Activated T-cell treated with anti-CD3 and anti-CD28 coated beads for 48 hours (primary cell): Measurements from ENCODE around the gene FMO5.
"Not testable (repeated sequence)": the region's sequence is repeated elsewhere in the genome, so short reads cannot be mapped to it uniquely, and the experiment has no call there.

Experiments used
- DNase-seq: peaks from one replicate; pipeline ENCODE4 v3.0.0-alpha.2; 2020; ENCODE audit warnings: low read depth

The FMO5 gene

GRCh38 chr1:147207192-147207591 lies 17.9 kb downstream of the FMO5 start:
- no peak for DNase-seq

- no peak for DNase-seq
These were observed 21.1 kb downstream of the FMO5 start for GRCh38 chr1:147204080-147204479.

- no peak for DNase-seq
These were observed 22.6 kb downstream of the FMO5 start for GRCh38 chr1:147202576-147202975.

GRCh38 chr1:147201786-147202185 lies 23.4 kb downstream of the FMO5 start:
- DNase-seq, result no peak

GRCh38 chr1:147201276-147201675 lies 23.9 kb downstream of the FMO5 start:
- DNase-seq, result no peak

GRCh38 chr1:147197324-147197723 lies 27.8 kb downstream of the FMO5 start:
- not testable (repeated sequence) for DNase-seq

GRCh38 chr1:147189514-147189913 lies 35.6 kb downstream of the FMO5 start:
- DNase-seq, result no peak

- DNase-seq, result no peak
These were observed 39.7 kb downstream of the FMO5 start for GRCh38 chr1:147185432-147185831.

- no peak for DNase-seq
These were observed 47.3 kb downstream of the FMO5 start for GRCh38 chr1:147177611-147178380.

- DNase-seq, result peak; percentile 94
These were observed 52.7 kb downstream of the FMO5 start, which contains the start of gene PRKAB2 for GRCh38 chr1:147172168-147173016. Gene PRKAB2 (minus strand): TSS chr1:147172470. CDS start chr1:147172144, 326 bp downstream.

- DNase-seq, result no peak
These were observed 53.6 kb downstream of the FMO5 start for GRCh38 chr1:147171399-147172167.

GRCh38 chr1:147169840-147170674 lies 55.1 kb downstream of the FMO5 start:
- no peak for DNase-seq

GRCh38 chr1:147169171-147169570 lies 56.0 kb downstream of the FMO5 start:
- no peak for DNase-seq

GRCh38 chr1:147168626-147169058 lies 56.5 kb downstream of the FMO5 start:
- no peak for DNase-seq

GRCh38 chr1:147167365-147167764 lies 57.8 kb downstream of the FMO5 start:
- no peak for DNase-seq

GRCh38 chr1:147163019-147163418 lies 62.1 kb downstream of the FMO5 start:
- no peak for DNase-seq

GRCh38 chr1:147162093-147162492 lies 63.0 kb downstream of the FMO5 start:
- DNase-seq, result no peak

- DNase-seq, result not testable (repeated sequence)
These were observed 68.0 kb downstream of the FMO5 start for GRCh38 chr1:147157116-147157515.

GRCh38 chr1:147156642-147157041 lies 68.5 kb downstream of the FMO5 start:
- DNase-seq, result no peak

GRCh38 chr1:147152772-147153171 lies 72.4 kb downstream of the FMO5 start:
- DNase-seq, result no peak

- DNase-seq, result no peak
These were observed 73.9 kb downstream of the FMO5 start for GRCh38 chr1:147151244-147151643.
